ENCODE results near the gene SLC23A1.
A peak's percentile ranks its signal among the peaks of the same experiment; 100 is the strongest.

GRCh38 chr5:139392678-139393496 is 9.8 kb upstream of the SLC23A1 start:
- TF ChIP-seq, protein P1, sequence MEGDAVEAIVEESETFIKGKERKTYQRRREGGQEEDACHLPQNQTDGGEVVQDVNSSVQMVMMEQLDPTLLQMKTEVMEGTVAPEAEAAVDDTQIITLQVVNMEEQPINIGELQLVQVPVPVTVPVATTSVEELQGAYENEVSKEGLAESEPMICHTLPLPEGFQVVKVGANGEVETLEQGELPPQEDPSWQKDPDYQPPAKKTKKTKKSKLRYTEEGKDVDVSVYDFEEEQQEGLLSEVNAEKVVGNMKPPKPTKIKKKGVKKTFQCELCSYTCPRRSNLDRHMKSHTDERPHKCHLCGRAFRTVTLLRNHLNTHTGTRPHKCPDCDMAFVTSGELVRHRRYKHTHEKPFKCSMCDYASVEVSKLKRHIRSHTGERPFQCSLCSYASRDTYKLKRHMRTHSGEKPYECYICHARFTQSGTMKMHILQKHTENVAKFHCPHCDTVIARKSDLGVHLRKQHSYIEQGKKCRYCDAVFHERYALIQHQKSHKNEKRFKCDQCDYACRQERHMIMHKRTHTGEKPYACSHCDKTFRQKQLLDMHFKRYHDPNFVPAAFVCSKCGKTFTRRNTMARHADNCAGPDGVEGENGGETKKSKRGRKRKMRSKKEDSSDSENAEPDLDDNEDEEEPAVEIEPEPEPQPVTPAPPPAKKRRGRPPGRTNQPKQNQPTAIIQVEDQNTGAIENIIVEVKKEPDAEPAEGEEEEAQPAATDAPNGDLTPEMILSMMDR (IDR thresholded peaks at IDR 0.05; ENCODE audit: low read depth, low read length, missing input control): peak; percentile 48
- no peak for TF ChIP-seq TAF1 (conservative IDR thresholded peaks at IDR 0.05)
- no peak for TF ChIP-seq SP1 (IDR thresholded peaks at IDR 0.05)
- no peak for TF ChIP-seq RXRA (IDR thresholded peaks at IDR 0.05)
- no peak for TF ChIP-seq JUND (IDR thresholded peaks at IDR 0.05)

Measured in liver (tissue), 3 donors.